Cerebellar cortex (tissue), 1 donor: ENCODE results near the gene NFKBIE.

Experiments
- DNase-seq: peaks from one replicate; pipeline ENCODE4 v3.0.0-alpha.2; 2015; ENCODE audit warnings: low spot score

NFKBIE gene

DNA sequence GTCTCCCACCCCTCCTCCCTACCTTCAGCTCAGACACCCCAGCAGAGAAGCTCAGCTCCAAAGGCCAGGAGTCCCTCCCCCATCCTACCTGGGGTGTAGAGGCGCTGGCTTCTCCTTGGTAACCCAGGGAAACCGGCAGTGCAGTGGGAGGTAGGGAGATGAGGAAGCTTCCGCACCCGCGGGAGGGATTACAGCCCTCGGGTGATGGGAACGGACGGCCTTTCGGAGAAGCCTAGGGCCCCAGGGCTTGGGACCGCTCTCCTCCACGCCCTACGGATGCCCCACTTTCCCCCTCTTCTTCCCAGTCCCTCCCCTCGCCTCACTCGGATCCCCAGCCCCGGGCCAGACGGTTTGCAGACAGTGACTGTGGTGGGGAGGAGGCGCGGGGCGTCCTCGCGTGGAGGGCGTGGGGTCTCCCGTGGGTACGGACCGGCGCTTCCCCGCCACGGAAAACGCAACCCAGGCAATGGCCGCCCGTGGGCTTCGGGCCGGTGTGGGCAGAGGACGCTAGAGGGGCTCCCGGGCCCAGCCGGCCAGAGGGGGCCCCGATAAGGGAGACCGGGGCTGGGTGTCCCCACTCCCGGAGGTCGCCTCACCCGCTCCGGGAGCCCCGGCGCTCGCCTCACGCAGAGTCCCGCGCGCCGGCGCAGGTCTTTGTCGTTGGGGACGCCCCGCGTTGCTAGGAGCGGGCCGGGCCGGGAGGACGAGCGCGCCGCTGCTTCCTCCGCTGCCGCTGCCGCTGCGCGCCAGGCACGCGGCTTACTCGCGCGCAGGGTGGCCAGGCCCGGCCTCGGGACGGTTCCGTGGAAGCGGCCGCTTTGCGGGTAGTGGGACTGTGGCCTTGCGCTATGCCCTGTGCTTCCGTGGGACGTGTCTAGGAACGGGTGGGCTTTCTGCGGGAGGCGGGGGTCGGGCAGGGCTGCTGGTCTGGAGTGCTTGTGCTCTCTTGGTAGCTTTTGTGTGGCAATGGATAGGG, 32.0 kb upstream of the NFKBIE start:
- DNase-seq = peak; percentile 61

DNA sequence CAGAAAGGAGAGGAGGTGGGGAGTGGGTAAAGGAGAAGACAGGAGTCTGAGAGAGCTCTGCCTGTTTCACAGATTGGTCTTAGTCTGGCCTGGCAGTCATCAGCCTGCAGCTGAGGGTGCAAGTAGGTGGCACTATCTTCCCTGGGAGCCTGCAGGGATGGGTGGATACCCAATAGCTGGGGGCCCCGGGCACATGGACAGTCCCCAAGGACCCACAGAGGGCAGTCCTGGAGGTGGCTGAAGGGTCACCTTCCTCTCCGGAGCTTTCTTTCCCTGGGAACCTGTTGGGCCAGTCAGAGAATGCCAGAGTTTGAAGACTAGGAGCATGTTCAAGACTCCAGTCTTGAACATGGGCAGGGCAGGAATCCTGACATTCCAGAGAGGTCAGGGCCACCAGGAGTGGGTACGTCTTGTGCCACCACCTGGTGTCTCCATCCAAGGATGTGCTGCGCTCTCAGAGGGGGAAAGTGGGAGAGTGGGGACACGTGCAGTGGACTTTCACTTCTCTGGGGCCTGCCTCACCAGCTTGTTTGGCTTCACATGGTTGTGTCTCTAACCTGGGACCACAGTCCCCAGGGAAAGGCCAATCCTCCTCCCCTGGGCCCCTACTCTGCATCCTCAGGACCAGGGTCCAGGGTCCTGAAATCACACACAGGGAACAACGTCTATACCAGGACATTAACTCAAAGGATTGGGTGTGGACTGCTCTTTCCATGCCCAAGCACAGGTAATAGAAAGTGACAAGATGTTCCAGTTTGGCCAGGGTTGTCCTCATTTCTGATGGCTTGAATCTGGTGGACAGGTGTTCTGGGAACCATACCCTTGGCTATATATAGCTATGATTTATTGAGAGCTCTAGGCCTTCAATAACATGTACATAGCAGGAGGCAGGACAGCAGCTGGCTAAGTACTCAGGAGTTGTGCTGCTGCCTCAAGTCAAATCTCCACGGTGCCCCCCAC, 29.8 kb upstream of the NFKBIE start:
- peak; percentile 58 for DNase-seq

DNA sequence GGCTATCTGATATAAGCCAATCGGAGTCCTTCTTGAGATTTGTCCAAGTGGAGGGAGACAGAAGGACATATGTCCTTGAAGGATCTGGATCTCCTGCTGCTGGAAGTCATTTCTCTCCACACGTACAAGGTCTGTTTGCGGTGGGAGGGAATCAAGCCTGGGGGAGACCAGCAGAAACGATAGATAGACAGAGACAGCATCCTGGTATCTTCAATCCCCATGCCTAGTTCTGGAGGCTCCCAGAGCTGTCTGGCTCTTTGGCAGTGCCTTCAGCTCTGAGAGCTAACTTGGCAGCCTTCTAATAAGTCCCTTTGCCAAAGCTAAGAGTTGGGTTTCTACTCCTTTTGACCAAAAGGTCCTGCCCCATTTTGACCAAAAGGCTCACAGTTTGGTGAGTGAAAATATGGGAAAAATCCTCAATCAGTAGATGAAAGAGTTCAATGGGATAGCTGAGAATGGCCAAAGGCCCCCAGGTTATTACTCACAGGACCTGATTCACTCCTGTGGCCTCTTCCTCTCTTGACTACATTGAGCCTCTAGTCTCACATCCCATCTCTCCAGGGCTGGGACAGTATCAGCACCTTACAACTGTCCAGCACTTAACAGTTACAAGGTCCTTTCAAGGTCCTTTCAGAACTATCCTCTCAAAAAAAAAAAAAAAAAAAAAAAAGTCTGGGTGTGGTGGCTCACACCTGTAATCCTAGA, 27.5 kb upstream of the NFKBIE start:
- DNase-seq = peak; percentile 76

GRCh38 chr6:44291841-44292240, 26.5 kb upstream of the NFKBIE start:
- DNase-seq = no peak

GRCh38 chr6:44289726-44290260, 24.4 kb upstream of the NFKBIE start:
- DNase-seq = peak; percentile 98

DNA sequence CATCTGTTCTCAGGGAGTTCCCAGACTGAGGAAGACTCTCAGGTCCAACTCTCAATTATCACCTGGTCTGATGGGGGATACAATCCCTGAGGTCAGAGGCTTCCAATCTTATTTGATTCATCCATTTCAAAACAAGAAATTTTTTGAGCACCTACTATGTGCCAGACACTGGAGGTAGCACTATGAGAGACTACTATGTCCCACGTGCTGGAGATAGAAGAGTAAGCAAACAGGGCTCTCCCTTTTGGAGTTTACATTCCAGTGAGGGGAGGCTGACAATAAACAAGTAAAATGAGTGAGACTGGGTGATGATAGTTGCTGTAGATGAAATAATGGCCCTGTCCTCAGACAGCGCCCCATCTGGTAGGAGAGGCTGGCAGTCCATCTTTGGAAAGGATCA, 21.4 kb upstream of the NFKBIE start:
- no peak for DNase-seq

DNA sequence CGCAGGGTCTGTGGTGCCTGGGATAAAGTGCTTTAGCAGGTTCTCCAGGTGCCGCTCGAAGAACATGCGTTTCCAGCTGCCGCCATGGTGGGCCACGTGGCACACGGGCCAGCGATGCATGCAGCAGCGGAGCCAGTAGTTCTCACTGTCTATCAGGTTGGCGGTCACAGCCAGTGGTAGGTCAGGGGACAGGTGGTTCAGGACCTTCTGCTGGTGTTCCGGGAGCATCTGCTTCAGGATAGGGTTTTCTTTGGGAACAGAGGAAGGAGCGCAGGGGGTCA, 20.9 kb upstream of the NFKBIE start:
- no peak for DNase-seq

GRCh38 chr6:44285552-44286284, 20.4 kb upstream of the NFKBIE start:
- no peak for DNase-seq

GRCh38 chr6:44284867-44285266, 19.5 kb upstream of the NFKBIE start:
- peak; percentile 69 for DNase-seq

DNA sequence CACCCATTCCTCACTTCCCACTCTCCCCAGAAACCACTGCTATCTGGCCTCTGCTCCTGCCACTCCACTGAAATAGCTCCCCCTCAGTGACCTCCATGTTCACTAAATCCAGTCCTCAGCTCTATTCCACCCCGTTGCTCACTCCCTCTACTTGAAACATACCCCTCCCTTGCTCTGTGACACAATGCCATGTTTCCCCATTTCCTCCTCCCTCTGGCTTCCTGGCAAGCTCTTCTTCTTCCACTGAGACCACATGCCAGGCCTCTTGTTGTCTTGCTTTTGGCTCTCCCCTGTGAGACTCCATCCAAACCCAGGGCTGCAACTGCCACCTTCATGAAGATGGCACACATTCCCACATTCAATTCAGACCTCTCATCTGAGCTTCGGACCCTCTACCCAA, 18.8 kb upstream of the NFKBIE start:
- DNase-seq = peak; percentile 99

DNA sequence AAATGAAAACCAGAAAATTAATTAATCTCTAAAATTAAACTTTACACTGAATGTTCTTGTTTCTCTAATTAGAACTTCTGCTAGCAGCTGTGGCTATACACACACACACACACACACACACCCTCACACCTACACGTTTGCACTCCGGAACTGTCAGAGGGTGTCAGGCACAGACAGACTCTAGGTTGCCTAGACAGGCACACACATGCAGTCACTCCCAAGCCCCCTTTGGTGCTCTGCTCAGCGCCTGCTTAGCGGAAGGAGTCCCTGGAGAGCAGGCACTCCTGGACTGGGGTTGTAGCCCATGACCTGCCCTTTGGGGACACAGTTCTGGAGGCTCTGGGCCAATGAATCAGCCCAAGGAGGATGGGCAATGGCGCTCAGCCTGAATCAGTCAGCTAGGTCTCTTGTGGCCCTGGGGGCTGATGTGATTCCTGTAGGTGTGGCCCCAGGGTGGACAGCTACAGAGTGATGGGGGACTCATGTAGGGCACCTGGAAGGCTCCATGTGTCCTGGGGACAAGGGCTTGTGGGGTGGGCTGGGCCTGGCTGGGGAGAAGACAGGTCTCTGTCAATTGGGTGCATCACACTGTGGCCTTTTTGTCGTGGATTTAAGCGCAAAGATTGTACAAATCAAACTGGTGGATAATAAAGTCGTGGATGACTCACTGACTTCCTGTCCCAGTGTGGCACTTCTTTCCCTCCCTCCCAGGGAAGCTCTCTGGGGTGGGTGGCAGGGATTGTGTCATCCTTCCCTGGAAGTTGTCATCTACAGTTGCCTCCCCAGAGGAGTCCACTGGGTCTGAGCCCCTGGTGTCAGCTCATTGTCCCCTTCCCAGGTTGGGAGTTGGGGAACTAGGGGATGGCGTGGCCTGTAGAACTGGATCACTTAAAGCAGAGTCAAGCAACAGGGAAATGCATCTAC, 13.7 kb upstream of the NFKBIE start:
- no peak for DNase-seq

DNA sequence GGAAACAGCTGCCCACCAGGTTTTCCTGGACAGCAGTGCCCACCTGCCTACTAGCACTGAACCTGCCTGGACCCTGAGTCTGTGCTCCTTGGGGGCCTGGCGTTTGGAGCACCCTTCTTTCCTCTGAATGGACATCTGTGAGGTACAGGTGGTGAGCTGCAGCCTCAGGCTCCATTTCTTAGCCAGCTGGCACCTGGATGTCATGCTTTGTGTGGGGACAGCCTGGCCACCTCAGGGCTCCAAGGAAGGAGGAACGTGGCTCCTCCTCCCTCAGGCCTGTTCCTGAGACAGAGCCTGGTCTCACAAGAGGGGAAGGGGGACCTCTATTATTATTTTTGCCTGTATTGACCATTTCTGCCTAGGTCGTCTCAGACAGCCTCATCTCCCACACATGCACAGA, 13.0 kb upstream of the NFKBIE start:
- DNase-seq = peak; percentile 95

- no peak for DNase-seq
Observed at GRCh38 chr6:44277763-44278162, 12.4 kb upstream of the NFKBIE start.

DNA sequence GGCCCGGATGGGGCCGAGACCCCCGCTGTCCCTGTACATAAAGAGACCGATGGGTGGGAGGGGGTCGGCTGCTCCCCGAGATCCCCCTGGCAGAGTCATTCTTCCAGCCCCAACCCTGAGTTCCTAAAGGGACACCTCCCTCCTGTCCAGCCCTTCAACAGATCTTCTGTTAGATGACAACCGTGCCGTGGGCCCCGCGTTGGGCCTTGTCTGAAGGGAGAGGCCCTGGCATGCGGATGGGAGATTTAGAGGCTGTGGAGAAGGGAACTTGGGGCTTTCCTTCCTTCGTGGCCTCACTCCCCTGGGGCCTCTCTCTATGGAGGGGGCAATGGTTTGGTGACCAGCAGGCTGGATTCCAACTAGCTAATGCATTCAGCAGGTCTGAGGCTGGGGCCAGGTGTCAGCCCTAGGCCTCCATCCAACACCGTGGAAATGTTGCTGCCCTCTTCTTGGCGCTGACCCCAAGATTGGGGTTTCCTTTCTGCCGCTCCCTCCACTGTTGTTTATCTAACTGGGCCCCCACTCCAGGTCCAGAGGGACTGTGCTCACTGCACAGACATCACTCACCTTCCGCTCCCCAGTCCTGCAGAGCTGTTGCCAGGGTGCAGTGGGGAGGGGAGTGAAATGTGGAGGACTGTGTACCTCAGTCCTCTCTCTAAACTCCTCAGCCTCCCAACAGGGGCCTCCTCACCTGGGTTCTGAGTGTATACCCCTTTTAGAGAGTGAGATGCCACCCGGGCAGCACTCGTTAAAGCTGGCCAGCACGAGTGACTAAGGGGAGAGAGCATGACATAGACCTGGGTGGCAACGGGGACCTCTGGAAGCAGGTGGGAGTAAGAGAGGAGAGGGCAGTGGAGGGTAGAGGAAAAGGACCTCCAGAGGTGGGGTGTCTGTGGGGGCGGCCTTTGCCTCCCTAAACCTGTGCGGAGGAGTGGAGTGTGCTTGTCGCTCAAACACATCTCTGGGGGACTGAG, 11.6 kb upstream of the NFKBIE start:
- DNase-seq = peak; percentile 91

GRCh38 chr6:44275749-44276648, 10.6 kb upstream of the NFKBIE start:
- DNase-seq = no peak

DNA sequence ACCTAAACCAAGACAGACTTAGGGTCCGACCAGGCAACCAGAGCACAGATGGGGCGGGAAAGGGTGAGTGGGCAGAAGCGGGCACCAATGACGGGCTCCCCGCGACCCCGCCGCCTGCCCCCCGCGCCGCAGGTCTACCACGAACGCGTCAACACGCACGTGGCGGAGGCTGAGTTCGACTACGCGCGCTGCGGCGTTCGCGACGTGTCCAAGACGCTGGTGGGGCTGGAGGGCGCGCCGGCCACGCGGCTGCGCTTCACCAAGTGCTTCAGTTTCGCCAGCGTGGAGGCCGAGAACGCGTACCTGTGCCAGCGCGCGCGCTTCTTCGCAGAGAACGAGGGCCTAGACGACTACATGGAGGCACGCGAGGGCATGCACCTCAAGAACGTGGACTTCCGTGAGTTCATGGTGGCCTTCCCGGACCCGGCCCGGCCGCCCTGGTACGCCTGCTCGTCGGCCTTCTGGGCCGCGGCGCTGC, 10.0 kb upstream of the NFKBIE start:
- no peak for DNase-seq

- DNase-seq = no peak
Observed at GRCh38 chr6:44273617-44274016, 8.3 kb upstream of the NFKBIE start.
